RWPE1 (cell line): ENCODE data around the gene NRP1.
A peak's percentile ranks its signal among the peaks of the same experiment; 100 is the strongest.

Source experiments
- CTCF ChIA-PET: fragments of 350-600 bp; sonication (Branson Sonifier 250); formaldehyde crosslinking; extraction: SDS; loops from one replicate; lab custom pipeline; 2021; lab: Yijun Ruan, JAX
- POLR2A ChIA-PET: fragments of 400-600 bp; formaldehyde crosslinking; extraction: SDS; loops from one replicate; lab custom pipeline; 2020; ENCODE audit warnings: antibody characterized with exemption; ENCODE audit not compliant: low non-redundant PET; lab: Yijun Ruan, JAX
- DNase-seq: peaks from one replicate; pipeline ENCODE4 v3.0.0; 2012; ENCODE audit warnings: low spot score
- H3K27ac ChIP-seq: fragments of 450-650 bp; 2 replicates; pipeline ENCODE4 v1.5.1; 2017
- CTCF ChIP-seq: fragments of 450-650 bp; conservative IDR thresholded peaks from 2 replicates; pipeline ENCODE4 v1.5.1; 2017; ENCODE audit warnings: low read depth, mild to moderate bottlenecking

The NRP1 gene

GRCh38 chr10:33258967-33259366 is 75.5 kb downstream of the NRP1 start:
- CTCF ChIA-PET = interaction anchor here (0.5 to 0.7 kb wide), 3 partner anchors 25 to 1275 kb away, joined by 3 to 4 read pairs (median 3); no protein-coding TSS in a partner anchor
- TF ChIP-seq CTCF = no peak
- H3K27ac ChIP-seq = no peak overlapping the region
- POLR2A ChIA-PET = no interaction called here
- peak; percentile 23 for DNase-seq

- POLR2A ChIA-PET = no interaction called here
- H3K27ac ChIP-seq = no peak overlapping the region
- no peak for TF ChIP-seq CTCF
- CTCF ChIA-PET = interaction anchor here (0.7 kb wide), 1 partner anchor 631 kb away, joined by 4 read pairs; no protein-coding TSS in a partner anchor
- no peak for DNase-seq
Measured at GRCh38 chr10:33257439-33258080, 76.9 kb downstream of the NRP1 start.

GRCh38 chr10:33256458-33256857 is 78.0 kb downstream of the NRP1 start:
- DNase-seq = no peak
- H3K27ac ChIP-seq = no peak overlapping the region
- POLR2A ChIA-PET = no interaction called here
- CTCF ChIA-PET = no interaction called here
- TF ChIP-seq CTCF = no peak

- no peak for TF ChIP-seq CTCF
- CTCF ChIA-PET = interaction anchor here (0.6 kb wide), 1 partner anchor 366 kb away, joined by 3 read pairs; no protein-coding TSS in a partner anchor
- DNase-seq = no peak
- H3K27ac ChIP-seq = no peak overlapping the region
- POLR2A ChIA-PET = interaction anchor here (0.7 kb wide), 1 partner anchor 9 kb away, joined by 3 read pairs; no protein-coding TSS in a partner anchor
Measured at GRCh38 chr10:33254556-33255160, 79.8 kb downstream of the NRP1 start.

- ChIA-PET POLR2A (no interaction called here), CTCF (no interaction called here)
- TF ChIP-seq CTCF = no peak
- peak overlapping the region; percentile 86 for H3K27ac ChIP-seq
- DNase-seq = no peak
Measured at GRCh38 chr10:33253411-33253810, 81.1 kb downstream of the NRP1 start.

GRCh38 chr10:33252794-33253203 is 81.7 kb downstream of the NRP1 start:
- peak overlapping the region; percentile 86 for H3K27ac ChIP-seq
- CTCF ChIA-PET = no interaction called here
- no peak for TF ChIP-seq CTCF
- peak; percentile 73 for DNase-seq
- POLR2A ChIA-PET = no interaction called here
